Measurements from ENCODE around the gene PKM. TPM values are rescaled to one million over a fixed set of nuclear protein-coding genes. Genes with fewer than 3 reads are reported as not detected.
A peak's percentile ranks its signal among the peaks of the same experiment; 100 is the strongest.

PKM gene
- total RNA-seq, 6 donors from 2014 or later, result 278 to 569 (median 393) TPM

DNA sequence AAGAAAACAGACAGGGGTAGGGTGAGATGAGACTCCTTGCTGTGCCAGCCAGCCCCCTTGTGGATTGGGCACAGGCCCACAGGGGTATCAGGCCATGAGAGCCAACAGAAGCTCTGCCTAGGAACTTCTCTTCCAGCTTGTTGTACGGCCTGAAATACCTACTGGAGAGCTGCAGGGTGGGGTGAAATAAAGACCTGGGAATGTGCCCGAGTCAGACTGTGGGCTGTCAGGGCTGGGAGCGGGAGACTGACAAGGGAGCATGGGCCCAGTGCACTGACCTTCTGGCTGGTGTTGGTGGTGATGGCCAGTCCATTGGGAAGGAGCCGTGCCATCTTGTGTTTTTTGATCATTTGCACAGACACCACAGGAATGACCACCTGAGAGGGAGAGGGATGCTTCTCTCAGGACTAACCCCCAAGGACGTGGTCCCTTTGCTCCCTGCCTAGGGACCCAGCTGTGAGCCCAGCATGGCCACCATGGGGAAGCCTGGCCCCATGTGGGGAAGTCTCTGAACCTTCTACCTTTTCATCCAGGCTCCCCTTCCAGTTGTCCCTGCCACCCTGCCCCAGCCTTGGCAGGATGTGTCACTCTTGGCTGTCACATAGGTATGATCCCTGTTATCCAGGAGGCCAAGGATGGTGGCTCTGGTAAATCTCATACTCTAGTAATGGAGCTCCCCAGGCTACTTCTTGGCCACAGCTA lies 64.1 kb downstream of the PKM start:
- Histone ChIP-seq H3K9me3 (no peaks in the 10 kb centered on the region), H3K36me3 (no peaks in the 10 kb centered on the region), H3K4me3 (no peak overlapping the region), H3K27me3 (no peaks in the 10 kb centered on the region), H3K27ac (no peak overlapping the region), H3K4me1 (peaks cover 12 to 28% (median 16%) of the 10 kb centered on the region in 4 donors)
- ATAC-seq (ENCODE audit: low FRiP score in 2 of 2), result no peak
- WGBS, 2 donors, result 85% methylated on average over 4 to 5 of the region's 5 CpGs
- no peak for TF ChIP-seq EP300 (IDR thresholded peaks at IDR 0.05)
- TF ChIP-seq, protein P1, sequence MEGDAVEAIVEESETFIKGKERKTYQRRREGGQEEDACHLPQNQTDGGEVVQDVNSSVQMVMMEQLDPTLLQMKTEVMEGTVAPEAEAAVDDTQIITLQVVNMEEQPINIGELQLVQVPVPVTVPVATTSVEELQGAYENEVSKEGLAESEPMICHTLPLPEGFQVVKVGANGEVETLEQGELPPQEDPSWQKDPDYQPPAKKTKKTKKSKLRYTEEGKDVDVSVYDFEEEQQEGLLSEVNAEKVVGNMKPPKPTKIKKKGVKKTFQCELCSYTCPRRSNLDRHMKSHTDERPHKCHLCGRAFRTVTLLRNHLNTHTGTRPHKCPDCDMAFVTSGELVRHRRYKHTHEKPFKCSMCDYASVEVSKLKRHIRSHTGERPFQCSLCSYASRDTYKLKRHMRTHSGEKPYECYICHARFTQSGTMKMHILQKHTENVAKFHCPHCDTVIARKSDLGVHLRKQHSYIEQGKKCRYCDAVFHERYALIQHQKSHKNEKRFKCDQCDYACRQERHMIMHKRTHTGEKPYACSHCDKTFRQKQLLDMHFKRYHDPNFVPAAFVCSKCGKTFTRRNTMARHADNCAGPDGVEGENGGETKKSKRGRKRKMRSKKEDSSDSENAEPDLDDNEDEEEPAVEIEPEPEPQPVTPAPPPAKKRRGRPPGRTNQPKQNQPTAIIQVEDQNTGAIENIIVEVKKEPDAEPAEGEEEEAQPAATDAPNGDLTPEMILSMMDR (IDR thresholded peaks at IDR 0.05), result no peak
- no peak for TF ChIP-seq POLR2A (IDR thresholded peaks at IDR 0.05)
- no peak for TF ChIP-seq POLR2AphosphoS5 (IDR thresholded peaks at IDR 0.05)
- DNase-seq, result no peak

DNA sequence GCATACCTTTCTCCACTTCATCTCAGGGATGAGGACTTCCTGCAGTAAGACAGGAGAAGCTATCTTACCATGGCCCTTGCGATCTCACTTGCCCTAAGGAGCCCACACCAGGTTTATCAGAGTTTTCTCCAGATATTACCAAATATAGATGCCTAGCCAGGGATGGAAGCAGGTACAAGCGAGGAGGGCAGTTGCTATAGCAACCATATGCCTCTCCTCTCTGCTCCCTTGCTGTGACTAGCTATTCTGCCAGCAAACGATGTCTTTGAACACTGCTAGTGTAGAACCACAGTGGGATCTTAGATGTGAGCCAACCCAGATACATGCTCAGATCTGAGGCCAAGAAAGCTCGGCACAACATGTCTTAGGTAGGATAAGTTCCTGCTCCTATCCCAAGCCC lies 67.3 kb downstream of the PKM start:
- no peaks in the 10 kb centered on the region for H3K9me3 ChIP-seq
- H3K36me3 ChIP-seq, result no peaks in the 10 kb centered on the region
- DNase-seq, result no peak
- TF ChIP-seq, protein P1 (IDR thresholded peaks at IDR 0.05), result no peak
- TF ChIP-seq EP300 (IDR thresholded peaks at IDR 0.05) (no peak), POLR2AphosphoS5 (IDR thresholded peaks at IDR 0.05) (no peak), POLR2A (IDR thresholded peaks at IDR 0.05) (no peak)
- no peak overlapping the region for H3K4me3 ChIP-seq
- ATAC-seq (ENCODE audit: low FRiP score in 2 of 2), result no peak
- H3K27ac ChIP-seq, result no peak overlapping the region
- 81 to 83% methylated on average over 3 to 4 of the region's 4 CpGs for WGBS, 2 donors
- H3K27me3 ChIP-seq, result no peaks in the 10 kb centered on the region
- peaks cover 19 to 27% (median 22%) of the 10 kb centered on the region in 4 donors for H3K4me1 ChIP-seq

DNA sequence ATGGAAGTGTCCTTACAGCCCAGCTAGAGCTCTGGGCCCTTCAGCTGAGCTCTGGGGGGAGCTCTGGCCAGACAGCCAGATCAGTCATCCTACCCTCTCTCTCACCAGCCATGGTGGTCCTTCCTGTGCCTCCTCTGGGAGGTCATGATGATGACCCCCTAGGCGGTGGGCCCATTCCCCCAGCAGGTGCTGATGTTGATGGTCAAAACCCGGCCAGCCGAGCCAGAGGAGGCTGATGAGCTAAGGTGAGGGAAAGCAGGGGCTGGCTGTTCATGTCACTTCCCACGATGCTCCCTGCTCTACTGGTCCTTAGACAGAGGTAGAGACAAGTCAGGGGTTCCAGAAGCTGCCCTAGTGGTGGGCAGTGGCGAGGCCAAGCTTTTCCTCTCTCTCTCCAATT lies 68.4 kb downstream of the PKM start:
- Histone ChIP-seq H3K9me3 (no peaks in the 10 kb centered on the region), H3K27me3 (no peaks in the 10 kb centered on the region), H3K27ac (peak overlapping the region; percentile 48 to 56 (median 52)), H3K36me3 (no peaks in the 10 kb centered on the region), H3K4me1 (peaks cover 11 to 15% (median 13%) of the 10 kb centered on the region in 4 donors), H3K4me3 (no peak overlapping the region)
- no peak for ATAC-seq (ENCODE audit: low FRiP score in 2 of 2)
- no peak for TF ChIP-seq EP300 (IDR thresholded peaks at IDR 0.05)
- TF ChIP-seq POLR2A (IDR thresholded peaks at IDR 0.05), result no peak
- no peak for TF ChIP-seq POLR2AphosphoS5 (IDR thresholded peaks at IDR 0.05)
- TF ChIP-seq, protein P1 (IDR thresholded peaks at IDR 0.05), result no peak
- 93% methylated on average over 3 to 5 of the region's 5 CpGs for WGBS, 2 donors
- DNase-seq, result no peak

DNA sequence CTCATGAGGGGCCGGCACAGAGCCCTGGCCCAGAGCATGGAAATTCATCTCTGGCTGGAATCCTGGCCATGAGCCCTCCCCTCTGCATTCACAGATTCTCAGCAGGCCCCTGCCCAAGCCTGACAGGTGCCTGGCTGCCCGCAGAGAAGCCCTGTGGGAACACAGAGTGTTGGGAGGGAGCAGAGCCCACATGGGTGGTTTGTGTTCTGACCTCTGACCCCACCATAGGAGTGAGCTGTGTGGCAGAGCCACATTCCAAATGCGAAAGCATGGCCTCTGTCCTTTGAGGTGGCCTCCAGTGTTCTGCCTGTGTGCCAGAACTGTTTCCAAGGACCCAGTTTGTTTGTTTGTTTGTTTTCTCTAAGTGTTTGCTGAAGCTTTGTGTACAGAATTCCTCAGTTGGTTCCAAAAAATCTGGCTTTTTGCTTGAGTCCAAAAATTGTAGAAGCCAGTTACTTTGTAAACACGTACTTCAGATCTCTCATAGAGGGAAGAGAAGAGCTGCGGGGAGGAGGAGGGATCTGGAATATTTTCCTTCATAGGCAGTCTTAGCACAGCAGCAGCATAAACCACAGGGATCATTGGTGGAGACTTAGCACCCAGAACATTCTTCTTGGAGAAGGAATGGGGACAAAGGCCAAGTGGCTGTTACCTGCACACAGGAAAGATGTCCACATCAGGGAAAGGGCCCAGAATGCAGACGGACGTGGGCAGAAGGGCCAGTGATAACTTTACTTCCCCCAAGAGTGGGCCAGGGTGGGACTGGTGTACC lies 69.4 kb downstream of the PKM start:
- H3K36me3 ChIP-seq, result no peaks in the 10 kb centered on the region
- no peaks in the 10 kb centered on the region for H3K9me3 ChIP-seq
- WGBS, 2 donors, result 62 to 67% methylated on average over 5 to 7 of the region's 7 CpGs
- no peak overlapping the region for H3K4me3 ChIP-seq
- TF ChIP-seq EP300 (IDR thresholded peaks at IDR 0.05), result no peak
- TF ChIP-seq, protein P1 (IDR thresholded peaks at IDR 0.05), result no peak
- no peak for TF ChIP-seq POLR2A (IDR thresholded peaks at IDR 0.05)
- no peak for TF ChIP-seq POLR2AphosphoS5 (IDR thresholded peaks at IDR 0.05)
- peak overlapping the region; percentile 48 to 68 (median 52) for H3K27ac ChIP-seq
- H3K27me3 ChIP-seq, result no peaks in the 10 kb centered on the region
- DNase-seq (peak in 1 of 2 donors; percentile 44), ATAC-seq (ENCODE audit: low FRiP score in 2 of 2) (peak; percentile 19 to 71)
- peaks cover 11 to 14% (median 13%) of the 10 kb centered on the region in 4 donors for H3K4me1 ChIP-seq

All from upper lobe of left lung (tissue), 6 donors.